Measurements from ENCODE around the gene MOB3A. TPM values are rescaled to one million over a fixed set of nuclear protein-coding genes. Genes with fewer than 3 reads are reported as not detected.
"Not testable (repeated sequence)": the region's sequence is repeated elsewhere in the genome, so short reads cannot be mapped to it uniquely, and the experiment has no call there.

The MOB3A gene
- total RNA-seq, 1 donor from 2014 or later: 17.5 TPM

DNA sequence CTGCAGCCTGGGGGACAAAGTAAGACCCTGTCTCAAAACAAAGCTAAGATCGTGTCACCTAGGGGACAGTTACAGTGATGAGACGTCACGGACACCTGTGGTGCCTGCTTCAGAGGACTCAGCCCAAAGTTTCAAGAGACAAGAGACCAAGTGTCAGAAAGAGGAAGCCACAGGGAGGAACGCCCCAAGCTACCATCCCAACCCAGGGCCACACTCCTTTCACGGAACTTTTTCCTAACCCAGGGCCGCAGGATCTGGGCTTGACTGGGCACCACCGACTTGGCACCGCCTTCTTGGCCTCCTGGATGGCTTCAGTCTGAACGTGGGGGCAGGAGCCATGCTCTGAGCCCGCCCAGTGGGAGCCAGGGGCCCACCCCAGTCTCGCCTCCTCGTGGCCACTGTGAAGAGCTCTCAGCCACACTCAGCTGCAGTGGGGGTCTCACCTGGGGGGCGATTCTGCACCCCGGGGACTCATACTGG lies 8.5 kb downstream of the MOB3A start:
- no peak for DNase-seq
- intact Hi-C loops (cut with micrococcal nuclease): no loop called here
- ATAC-seq: peak; percentile 3

- DNase-seq; intact Hi-C loops (cut with micrococcal nuclease); ATAC-seq: not testable (repeated sequence)
These were observed 9.2 kb downstream of the MOB3A start for GRCh38 chr19:2086695-2087620.

DNA sequence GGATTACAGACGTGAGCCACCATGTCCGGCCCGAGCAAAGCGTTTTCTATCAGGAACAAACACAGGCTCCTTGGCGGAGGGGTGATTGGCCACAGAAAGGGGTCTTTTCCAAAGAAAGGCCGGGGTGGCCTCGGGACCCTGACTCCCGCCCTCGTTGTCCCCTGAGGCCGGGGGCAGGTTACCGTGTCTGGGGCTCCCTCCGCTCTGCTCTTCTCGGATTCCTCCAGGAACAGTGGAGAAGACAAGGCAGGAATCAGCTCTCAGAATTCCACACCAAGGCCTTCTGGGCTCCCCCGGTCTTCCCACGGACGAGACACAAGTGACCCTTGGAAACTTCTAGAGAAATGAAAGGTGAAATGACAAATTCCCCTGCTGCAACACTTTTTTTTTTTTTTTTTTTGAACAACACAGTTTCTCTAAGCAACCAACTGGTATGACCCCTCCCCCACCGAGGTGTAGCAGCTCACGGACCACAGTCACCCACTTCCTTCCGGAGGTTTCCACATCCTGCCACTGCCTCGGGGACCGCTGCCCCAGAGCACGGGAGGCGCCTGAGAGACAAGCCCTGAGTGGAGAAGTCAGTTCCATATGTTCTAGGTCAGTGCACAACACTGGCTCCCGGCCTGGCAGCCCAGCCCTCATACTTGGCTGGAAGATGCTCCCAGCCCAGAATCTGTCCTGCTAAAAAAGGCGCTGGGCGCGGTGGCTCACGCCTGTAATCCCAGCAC lies 11.0 kb downstream of the MOB3A start:
- DNase-seq (peak; percentile 72), ATAC-seq (peak; percentile 46)
- intact Hi-C loops (cut with micrococcal nuclease): no loop called here

DNA sequence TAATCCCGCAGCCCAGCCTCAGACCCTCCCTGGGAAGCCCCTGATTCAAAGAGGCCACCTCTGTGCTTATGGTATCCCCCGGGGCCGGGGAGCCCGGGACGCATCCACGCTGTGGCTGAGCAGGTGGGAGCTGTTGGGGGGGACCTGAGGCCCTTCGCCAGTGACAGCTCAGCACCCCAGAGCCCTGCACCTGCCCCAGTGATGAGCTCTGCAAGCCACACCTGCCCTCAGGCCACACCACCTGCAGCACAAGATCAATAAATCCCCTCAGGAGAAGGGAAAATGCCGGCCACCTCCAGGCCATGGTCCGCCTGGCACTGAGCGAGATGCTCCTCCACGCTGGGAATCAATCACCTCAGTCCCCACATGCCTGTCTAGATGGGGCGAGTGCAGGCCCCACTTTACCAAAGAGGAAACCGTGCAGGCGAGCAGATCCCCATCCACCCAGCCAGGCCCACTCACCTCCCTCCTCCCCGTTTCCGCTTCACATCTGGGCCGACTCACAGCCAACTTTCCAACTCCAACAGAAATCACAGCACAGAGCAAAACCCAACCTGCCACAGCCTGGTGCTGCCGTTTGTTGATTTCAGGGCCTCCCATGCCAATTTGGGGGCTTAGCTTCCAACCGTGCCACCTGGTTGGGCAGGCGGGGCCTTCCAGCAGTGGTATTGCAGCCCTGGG lies 12.8 kb downstream of the MOB3A start:
- intact Hi-C loops (cut with micrococcal nuclease): no loop called here
- no peak for DNase-seq
- peak; percentile 37 for ATAC-seq

GRCh38 chr19:2081873-2082810 lies 14.0 kb downstream of the MOB3A start:
- intact Hi-C loops (cut with micrococcal nuclease): no loop called here
- ATAC-seq: peak; percentile 28
- no peak for DNase-seq

GRCh38 chr19:2080336-2080988 lies 15.7 kb downstream of the MOB3A start:
- ATAC-seq (no peak), DNase-seq (no peak)
- intact Hi-C loops (cut with micrococcal nuclease): no loop called here

GRCh38 chr19:2079865-2080301 lies 16.2 kb downstream of the MOB3A start:
- intact Hi-C loops (cut with micrococcal nuclease): no loop called here
- ATAC-seq (no peak), DNase-seq (no peak)

DNA sequence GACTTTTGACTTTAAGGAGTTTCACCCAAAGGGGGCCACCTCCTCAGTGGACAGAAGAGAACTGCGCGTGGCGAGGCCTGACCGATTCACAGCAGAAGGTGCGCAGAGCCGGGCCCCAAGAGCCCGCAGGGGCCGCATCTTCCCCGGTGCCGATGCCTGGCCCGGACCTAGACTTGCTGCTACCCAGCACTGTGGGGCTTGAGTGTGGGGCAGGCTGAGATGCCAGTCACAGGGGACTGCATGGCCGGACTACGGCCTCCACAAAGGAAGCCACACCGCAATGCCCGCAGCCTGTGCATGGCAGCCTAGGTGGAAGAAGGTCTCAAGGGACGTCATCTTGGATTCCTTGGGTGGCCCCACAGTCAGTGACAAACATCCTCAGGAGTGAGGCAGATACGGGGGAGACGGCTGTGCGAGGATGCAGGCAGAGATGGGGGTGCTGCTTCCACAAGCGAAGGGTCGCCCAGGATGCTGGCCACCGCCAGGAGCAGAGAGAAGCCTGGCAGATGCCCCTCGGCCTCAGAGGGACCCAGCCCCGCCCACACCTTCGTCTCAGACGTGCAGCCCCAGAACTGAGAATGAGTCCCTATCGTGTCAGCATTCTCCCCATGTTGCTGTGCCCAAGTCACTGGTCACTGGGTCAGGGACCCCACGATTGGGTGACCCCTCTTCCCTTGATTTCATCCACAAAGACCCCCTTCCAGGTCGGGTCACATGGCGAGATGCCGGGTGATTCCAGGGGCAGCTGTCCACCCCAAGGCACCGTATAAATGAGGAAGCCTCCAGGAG lies 16.9 kb downstream of the MOB3A start:
- DNase-seq: no peak
- no peak for ATAC-seq
- intact Hi-C loops (cut with micrococcal nuclease): no loop called here

GRCh38 chr19:2077833-2078619 lies 18.1 kb downstream of the MOB3A start:
- DNase-seq (no peak), ATAC-seq (no peak)
- intact Hi-C loops (cut with micrococcal nuclease): no loop called here

DNA sequence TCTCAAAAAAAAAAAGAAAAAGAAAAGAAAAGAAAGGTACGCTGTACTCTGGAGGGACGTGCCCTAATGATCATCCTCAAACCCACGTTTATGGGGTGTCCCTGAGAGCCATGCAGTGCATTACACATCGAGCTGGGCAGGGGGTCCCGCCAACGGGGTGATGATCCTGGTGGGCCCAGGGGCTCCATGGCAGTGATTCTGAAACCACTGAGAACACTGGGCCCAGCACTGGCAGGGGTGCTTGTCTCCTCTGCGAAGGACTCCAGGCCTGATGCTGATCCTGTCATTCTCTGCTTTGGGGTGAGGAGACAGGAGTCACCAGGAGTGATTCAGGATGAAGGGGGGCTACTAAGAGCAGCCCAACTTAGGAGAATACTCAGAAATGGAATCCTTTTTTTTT lies 18.7 kb downstream of the MOB3A start:
- DNase-seq: no peak

GRCh38 chr19:2076526-2076944 lies 19.6 kb downstream of the MOB3A start:
- DNase-seq (no peak), ATAC-seq (no peak)
- intact Hi-C loops (cut with micrococcal nuclease): no loop called here

More for the DNA sequence above, 18.7 kb downstream of the MOB3A start:
- ATAC-seq: no peak
- intact Hi-C loops (cut with micrococcal nuclease): no loop called here

GRCh38 chr19:2072757-2073551 lies 23.2 kb downstream of the MOB3A start:
- DNase-seq: no peak
- no peak for ATAC-seq
- intact Hi-C loops (cut with micrococcal nuclease): no loop called here

- intact Hi-C loops (cut with micrococcal nuclease): no loop called here
- DNase-seq (no peak), ATAC-seq (no peak)
These were observed 25.0 kb downstream of the MOB3A start for GRCh38 chr19:2070986-2071673.

DNA sequence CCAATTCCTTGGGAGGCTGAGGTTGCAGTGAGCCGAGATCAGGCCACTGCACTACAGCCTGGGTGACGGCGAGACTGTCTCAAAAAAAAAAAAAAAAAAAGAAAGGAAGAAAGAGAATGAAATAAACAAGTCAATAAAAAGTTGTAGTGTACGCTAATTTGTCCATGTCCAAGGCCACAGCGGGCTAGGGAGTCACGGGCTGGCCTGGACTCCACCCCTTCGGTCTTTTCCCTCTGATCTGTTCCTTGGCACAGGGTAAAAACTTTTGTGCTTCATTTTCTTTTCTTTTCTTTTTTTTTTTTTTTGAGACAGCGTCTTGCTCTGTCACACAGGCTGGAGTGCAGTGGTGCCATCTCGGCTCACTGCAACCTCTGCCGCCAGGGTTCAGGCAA lies 25.7 kb downstream of the MOB3A start:
- DNase-seq (no peak), ATAC-seq (no peak)
- intact Hi-C loops (cut with micrococcal nuclease): no loop called here
